Measurements from ENCODE around the gene PPP4R1. TPM values are rescaled to one million over a fixed set of nuclear protein-coding genes. Genes with fewer than 3 reads are reported as not detected.

PPP4R1 gene
- total RNA-seq, 1 experiment from 2014 or later, result 66.7 TPM

DNA sequence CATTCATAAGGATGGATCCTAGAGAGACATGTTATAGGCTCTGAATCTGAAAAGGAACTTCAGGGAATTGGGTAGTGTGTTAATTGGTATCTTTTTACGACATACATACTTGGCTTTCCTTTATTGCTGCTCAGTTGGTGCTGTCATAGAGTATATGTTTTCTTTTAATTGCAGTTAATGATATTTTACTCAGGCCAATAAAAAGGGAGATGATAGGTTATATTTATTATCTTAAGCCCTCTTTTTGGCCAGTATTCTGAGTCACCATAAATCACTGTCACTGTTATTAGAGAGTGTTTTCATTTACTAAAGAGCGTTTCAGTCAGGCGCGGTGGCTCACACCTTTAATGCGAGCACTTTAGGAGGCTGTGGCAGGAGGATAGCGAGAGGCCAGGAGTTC lies 91.4 kb downstream of the PPP4R1 start (continued):
- TF ChIP-seq EZH2phosphoT487 (IDR thresholded peaks at IDR 0.05; ENCODE audit: borderline replicate concordance), result no peak
- TF ChIP-seq JUND (IDR thresholded peaks at IDR 0.05), result no peak
- no peak for TF ChIP-seq CEBPB (IDR thresholded peaks at IDR 0.05; ENCODE audit: low read depth)

GRCh38 chr18:9521770-9522169 lies 92.6 kb downstream of the PPP4R1 start:
- Histone ChIP-seq H3K9me2 (ENCODE audit: insufficient read depth) (no peaks in the 10 kb centered on the region), H2AFZ (ENCODE audit: low read depth, low read length, poor library complexity, severe bottlenecking) (no peak overlapping the region), H3K9ac (ENCODE audit: low read length) (no peak overlapping the region), H3K36me3 (ENCODE audit: control insufficient read depth in 1 of 2, insufficient read depth in 2 of 2, low read length in 2 of 2) (peaks cover under 1 to 3% of the 10 kb centered on the region in 2 experiments; a peak in 2 of 4 replicates), H3K27ac (ENCODE audit: low read depth, low read length) (no peak overlapping the region), H3K27me3 (ENCODE audit: insufficient read depth, low read length) (no peaks in the 10 kb centered on the region), H3K79me2 (ENCODE audit: insufficient read depth, low read length) (0 out of 2 replicates have a peak, but pooled peaks cover 10% of the 10 kb centered on the region), H3K4me2 (ENCODE audit: low read length) (no peak overlapping the region), H4K20me1 (ENCODE audit: insufficient read depth) (no peaks in the 10 kb centered on the region), H3K4me1 (ENCODE audit: control insufficient read depth in 1 of 2, insufficient read depth in 2 of 2, low read length in 2 of 2) (peaks cover 0 to 9% of the 10 kb centered on the region in 2 experiments; a peak in 1 of 4 replicates), H3K9me3 (ENCODE audit: control insufficient read depth in 1 of 2, insufficient read depth in 1 of 2, low read depth in 1 of 2, low read length in 2 of 2) (no peaks in the 10 kb centered on the region), H3K4me3 (replicated peaks in 1 of 2; ENCODE audit: low read depth in 1 of 2, low read length in 2 of 2) (no peak overlapping the region)
- ChIA-PET CTCF (no interaction called here), RAD21 (ENCODE audit: low non-redundant PET in 1 of 2, low total read pairs in 2 of 2, uncharacterized antibody in 2 of 2, unreplicated experiment in 2 of 2) (no interaction called here), POLR2A (no interaction called here)
- intact Hi-C loops (cut with micrococcal nuclease), result no loop called here
- TF ChIP-seq EGR1 (IDR thresholded peaks at IDR 0.05; ENCODE audit: low read depth) (no peak), ZNF274 (IDR thresholded peaks at IDR 0.05; ENCODE audit: low read depth, low read length) (no peak), JUND (IDR thresholded peaks at IDR 0.05) (no peak), EZH2phosphoT487 (IDR thresholded peaks at IDR 0.05; ENCODE audit: borderline replicate concordance) (no peak), SP1 (IDR thresholded peaks at IDR 0.05; ENCODE audit: low read depth) (no peak), ZFX (IDR thresholded peaks at IDR 0.05) (no peak), RAD21 (IDR thresholded peaks at IDR 0.05; ENCODE audit: low read depth) (no peak), SRF (IDR thresholded peaks at IDR 0.05; ENCODE audit: low read depth) (no peak), EZH2 (IDR thresholded peaks at IDR 0.05) (no peak), TCF7L2 (IDR thresholded peaks at IDR 0.05; ENCODE audit: borderline replicate concordance, extremely low read depth, insufficient read depth, insufficient read length) (no peak), SIN3A (IDR thresholded peaks at IDR 0.05; ENCODE audit: low read depth) (no peak), POLR2AphosphoS5 (IDR thresholded peaks at IDR 0.05; ENCODE audit: low read depth, low read length) (no peak), POLR2A (IDR thresholded peaks at IDR 0.05; ENCODE audit: borderline replicate concordance, extremely low read depth, insufficient read depth, insufficient read length) (no peak), ELF1 (IDR thresholded peaks at IDR 0.05; ENCODE audit: borderline replicate concordance, low read depth) (no peak)
- TF ChIP-seq, protein P1, sequence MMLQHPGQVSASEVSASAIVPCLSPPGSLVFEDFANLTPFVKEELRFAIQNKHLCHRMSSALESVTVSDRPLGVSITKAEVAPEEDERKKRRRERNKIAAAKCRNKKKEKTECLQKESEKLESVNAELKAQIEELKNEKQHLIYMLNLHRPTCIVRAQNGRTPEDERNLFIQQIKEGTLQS (IDR thresholded peaks at IDR 0.05), result no peak
- ATAC-seq (no peak), DNase-seq (ENCODE audit: low read depth, low spot score) (no peak)
- no TSS peak for BruUV-seq (replicated peaks)

Data from HCT116 (cell line).